NB4 (cell line): ENCODE results near the gene PIGR.

Experiments used
- DNase-seq: peaks from one replicate; pipeline ENCODE4 v3.0.0; 2010; ENCODE audit warnings: low read depth
- H3K4me3 ChIP-seq: one replicate; pipeline ENCODE4 v1.5.1; 2011; ENCODE audit warnings: mild to moderate bottlenecking, low read depth, low read length, moderate library complexity
- MYC ChIP-seq: IDR thresholded peaks from 2 replicates; pipeline ENCODE4 v1.6.1; 2011; ENCODE audit warnings: low read depth, low read length
- POLR2A ChIP-seq: IDR thresholded peaks from 2 replicates; pipeline ENCODE4 v1.6.1; 2011; ENCODE audit warnings: mild to moderate bottlenecking; ENCODE audit not compliant: insufficient read length; ENCODE audit errors: extremely low read depth
- TF ChIP-seq, protein P1 (sequence below): IDR thresholded peaks from one replicate; pipeline ENCODE4 v1.5.1; 2012; ENCODE audit warnings: low read depth, low read length
- TF ChIP-seq, protein P2 (sequence below): IDR thresholded peaks from 2 replicates; pipeline ENCODE4 v1.6.1; 2011; ENCODE audit warnings: low read depth, low read length

Gene PIGR

DNA sequence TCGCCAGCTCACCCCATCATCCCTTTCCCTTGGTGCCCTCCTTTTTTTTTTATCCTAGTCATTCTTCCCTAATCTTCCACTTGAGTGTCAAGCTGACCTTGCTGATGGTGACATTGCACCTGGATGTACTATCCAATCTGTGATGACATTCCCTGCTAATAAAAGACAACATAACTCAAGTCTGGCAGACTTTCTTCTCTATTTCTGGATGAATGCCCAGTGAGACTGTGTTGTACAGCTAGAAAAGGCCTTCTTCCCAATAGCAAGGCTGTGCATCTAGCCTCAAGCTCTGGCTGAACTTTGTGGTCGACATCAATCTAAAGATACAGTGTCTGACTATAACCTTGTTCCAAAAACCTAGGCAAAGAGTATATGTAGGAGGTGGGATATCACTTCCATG lies 42.6 kb downstream of the PIGR start:
- H3K4me3 ChIP-seq = no peak overlapping the region
- DNase-seq = no peak
- TF ChIP-seq MYC (no peak), POLR2A (no peak)
- TF ChIP-seq, protein P1, sequence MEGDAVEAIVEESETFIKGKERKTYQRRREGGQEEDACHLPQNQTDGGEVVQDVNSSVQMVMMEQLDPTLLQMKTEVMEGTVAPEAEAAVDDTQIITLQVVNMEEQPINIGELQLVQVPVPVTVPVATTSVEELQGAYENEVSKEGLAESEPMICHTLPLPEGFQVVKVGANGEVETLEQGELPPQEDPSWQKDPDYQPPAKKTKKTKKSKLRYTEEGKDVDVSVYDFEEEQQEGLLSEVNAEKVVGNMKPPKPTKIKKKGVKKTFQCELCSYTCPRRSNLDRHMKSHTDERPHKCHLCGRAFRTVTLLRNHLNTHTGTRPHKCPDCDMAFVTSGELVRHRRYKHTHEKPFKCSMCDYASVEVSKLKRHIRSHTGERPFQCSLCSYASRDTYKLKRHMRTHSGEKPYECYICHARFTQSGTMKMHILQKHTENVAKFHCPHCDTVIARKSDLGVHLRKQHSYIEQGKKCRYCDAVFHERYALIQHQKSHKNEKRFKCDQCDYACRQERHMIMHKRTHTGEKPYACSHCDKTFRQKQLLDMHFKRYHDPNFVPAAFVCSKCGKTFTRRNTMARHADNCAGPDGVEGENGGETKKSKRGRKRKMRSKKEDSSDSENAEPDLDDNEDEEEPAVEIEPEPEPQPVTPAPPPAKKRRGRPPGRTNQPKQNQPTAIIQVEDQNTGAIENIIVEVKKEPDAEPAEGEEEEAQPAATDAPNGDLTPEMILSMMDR = no peak
- TF ChIP-seq, protein P2, sequence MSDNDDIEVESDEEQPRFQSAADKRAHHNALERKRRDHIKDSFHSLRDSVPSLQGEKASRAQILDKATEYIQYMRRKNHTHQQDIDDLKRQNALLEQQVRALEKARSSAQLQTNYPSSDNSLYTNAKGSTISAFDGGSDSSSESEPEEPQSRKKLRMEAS = no peak

DNA sequence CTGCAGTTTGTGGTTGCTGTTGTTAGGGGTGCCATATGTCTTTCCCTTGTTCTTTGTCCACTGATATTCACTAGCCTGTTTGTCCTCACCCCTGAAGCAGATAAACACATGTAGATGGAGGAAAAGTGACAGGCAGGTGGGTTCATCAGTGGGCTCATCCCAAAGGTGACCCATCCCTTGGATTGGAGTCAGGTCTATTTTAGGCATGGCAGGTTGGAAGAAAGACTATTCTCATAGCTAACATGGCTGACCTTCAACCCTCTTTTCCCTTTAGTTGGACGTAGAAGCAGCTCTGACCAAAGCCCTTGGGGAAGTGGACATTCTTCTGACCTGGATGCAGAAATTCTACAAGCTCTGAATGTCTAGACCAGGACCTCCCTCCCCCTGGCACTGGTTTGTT lies 43.6 kb downstream of the PIGR start:
- no peak overlapping the region for H3K4me3 ChIP-seq
- DNase-seq = no peak
- TF ChIP-seq POLR2A (no peak), MYC (no peak)
- TF ChIP-seq, protein P1 = no peak
- TF ChIP-seq, protein P2 = no peak

DNA sequence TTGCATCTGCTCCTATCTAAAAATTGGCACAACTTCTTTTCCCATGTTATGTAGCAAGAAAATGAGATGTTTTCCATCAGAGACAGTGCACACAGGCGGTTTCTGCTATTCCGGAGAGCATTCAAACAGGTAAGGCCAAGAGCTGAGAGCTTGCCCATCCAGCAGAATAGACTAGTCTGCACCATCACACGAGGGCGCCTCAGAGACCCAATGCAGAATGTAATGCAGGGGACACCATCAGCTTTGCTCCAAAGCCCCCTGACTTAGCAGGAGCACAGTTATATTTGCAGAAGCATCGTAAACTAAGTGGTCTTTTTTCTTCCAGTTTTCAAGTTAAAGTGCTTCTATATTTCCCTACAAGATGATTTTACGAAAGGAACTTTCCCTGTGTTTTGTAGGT lies 44.3 kb downstream of the PIGR start:
- DNase-seq = no peak
- TF ChIP-seq MYC (no peak), POLR2A (no peak)
- TF ChIP-seq, protein P1 = no peak
- TF ChIP-seq, protein P2 = no peak
- no peak overlapping the region for H3K4me3 ChIP-seq

DNA sequence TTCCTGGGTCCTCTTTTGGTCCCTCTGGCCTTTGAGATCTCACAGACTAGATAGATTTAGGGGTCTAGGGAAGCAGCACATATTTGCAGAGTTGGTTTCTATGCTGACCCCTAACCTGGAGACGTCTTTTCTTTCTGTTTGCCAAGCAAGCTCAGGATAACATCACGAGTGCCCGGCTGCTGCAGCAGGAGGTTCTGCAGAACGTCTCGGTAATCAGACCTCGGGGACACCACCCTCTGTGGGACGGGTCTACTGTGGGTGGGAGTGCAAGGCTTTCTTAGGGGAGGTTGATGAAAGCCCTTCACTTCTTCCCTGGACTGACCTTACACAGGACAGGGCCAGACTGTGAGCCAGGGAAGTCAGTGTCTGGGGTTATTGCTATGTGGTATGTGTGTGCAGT lies 46.1 kb downstream of the PIGR start:
- no peak for DNase-seq
- TF ChIP-seq, protein P1 = no peak
- TF ChIP-seq POLR2A = no peak
- no peak for TF ChIP-seq MYC
- TF ChIP-seq, protein P2 = no peak
- no peak overlapping the region for H3K4me3 ChIP-seq

DNA sequence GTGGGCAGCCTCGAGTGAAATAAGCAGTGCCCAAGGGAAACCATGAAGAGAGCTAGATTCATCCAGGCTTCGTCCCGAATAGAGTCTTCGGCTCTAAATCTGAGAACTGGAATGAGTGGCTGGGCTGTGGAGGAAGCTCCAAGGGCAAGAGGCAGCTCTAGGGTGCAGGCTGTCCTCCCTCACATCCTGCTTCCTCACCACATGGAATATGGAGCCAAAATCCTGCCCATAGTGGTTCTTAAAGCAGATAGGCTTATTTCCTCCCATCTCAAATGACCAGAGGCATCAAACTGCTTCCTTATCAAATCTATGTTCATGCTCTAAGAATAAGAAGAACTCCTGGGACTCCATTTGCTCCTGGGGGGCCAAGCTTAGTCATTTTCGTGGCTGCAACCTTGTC lies 46.5 kb downstream of the PIGR start:
- no peak overlapping the region for H3K4me3 ChIP-seq
- no peak for DNase-seq
- TF ChIP-seq, protein P1 = no peak
- no peak for TF ChIP-seq MYC
- TF ChIP-seq, protein P2 = no peak
- TF ChIP-seq POLR2A = no peak

DNA sequence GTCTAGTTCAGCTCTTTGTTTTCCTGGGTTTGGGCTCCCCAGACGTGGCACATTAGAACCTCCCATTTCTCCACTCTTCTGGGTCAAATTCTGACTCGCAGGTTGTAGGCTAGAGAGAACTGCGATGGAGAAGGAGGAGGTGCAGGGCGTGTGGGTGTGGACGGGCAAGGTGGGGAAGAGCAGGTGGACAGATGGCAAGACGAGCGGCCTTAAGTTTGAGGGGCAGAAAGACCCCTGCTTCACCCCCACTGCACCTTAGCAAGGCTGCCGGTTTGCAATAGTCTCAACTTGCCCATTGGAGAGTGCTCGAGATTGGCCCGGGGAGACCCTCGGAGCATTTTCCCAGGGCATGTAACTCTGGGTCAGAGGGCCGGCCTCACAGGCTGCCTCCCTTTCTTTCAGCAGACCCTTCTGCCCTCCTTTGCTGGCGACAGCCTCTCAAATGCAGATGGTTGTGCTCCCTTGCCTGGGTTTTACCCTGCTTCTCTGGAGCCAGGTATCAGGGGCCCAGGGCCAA lies 47.3 kb downstream of the PIGR start:
- no peak for DNase-seq
- TF ChIP-seq POLR2A (no peak), MYC (no peak)
- TF ChIP-seq, protein P1 = no peak
- TF ChIP-seq, protein P2 = no peak
- no peak overlapping the region for H3K4me3 ChIP-seq
